H9 (cell line): Measurements from ENCODE around the gene RAB3B. TPM values are rescaled to one million over a fixed set of nuclear protein-coding genes. Genes with fewer than 3 reads are reported as not detected.

Experiments used
- DNase-seq: peaks from one replicate; pipeline ENCODE4 v3.0.0-alpha.2; 2017
- H2AFZ ChIP-seq: one replicate; pipeline ENCODE4 v1.6.1; 2013; ENCODE audit warnings: mild to moderate bottlenecking, low read length, control low read depth, moderate library complexity
- H2AK5ac ChIP-seq: 2 replicates; pipeline ENCODE4 v1.6.1; 2013; ENCODE audit warnings: low read length, control low read depth, mixed read lengths; ENCODE audit not compliant: insufficient read length
- H2BK120ac ChIP-seq: one replicate; pipeline ENCODE4 v1.6.1; 2013; ENCODE audit warnings: low read depth, mild to moderate bottlenecking, low read length, control low read depth, inconsistent platforms; ENCODE audit not compliant: poor library complexity, severe bottlenecking
- H2BK12ac ChIP-seq: 2 replicates; pipeline ENCODE4 v1.6.1; 2013; ENCODE audit warnings: low read length, control low read depth, mixed read lengths, low read depth; ENCODE audit not compliant: insufficient read length
- H2BK15ac ChIP-seq: 2 replicates; pipeline ENCODE4 v1.6.1; 2013; ENCODE audit warnings: low read depth, low read length, control low read depth
- H2BK20ac ChIP-seq: one replicate; pipeline ENCODE4 v1.6.1; 2013; ENCODE audit warnings: low read depth, mild to moderate bottlenecking, low read length, control low read depth, inconsistent platforms; ENCODE audit not compliant: poor library complexity, severe bottlenecking
- H2BK5ac ChIP-seq: 2 replicates; pipeline ENCODE4 v1.6.1; 2013; ENCODE audit warnings: low read length, control low read depth, mixed read lengths; ENCODE audit not compliant: insufficient read length
- H3K14ac ChIP-seq: 2 replicates; pipeline ENCODE4 v1.6.1; 2013; ENCODE audit warnings: low read length, control low read depth; ENCODE audit not compliant: insufficient read depth
- H3K18ac ChIP-seq: 2 replicates; pipeline ENCODE4 v1.6.1; 2013; ENCODE audit warnings: low read depth, mild to moderate bottlenecking, mixed read lengths, low read length, control low read depth; ENCODE audit not compliant: insufficient read length
- H3K23ac ChIP-seq: 2 replicates; pipeline ENCODE4 v1.6.1; 2013; ENCODE audit warnings: low read length, control low read depth, mixed read lengths, low read depth; ENCODE audit not compliant: insufficient read length
- H3K23me2 ChIP-seq: 2 replicates; pipeline ENCODE4 v1.6.1; 2013; ENCODE audit warnings: low read depth, mild to moderate bottlenecking, mixed read lengths, low read length, control low read depth; ENCODE audit not compliant: insufficient read length, poor library complexity, severe bottlenecking
- H3K27ac ChIP-seq: 2 replicates; pipeline ENCODE4 v1.5.1; 2013; ENCODE audit warnings: low read length, control low read depth, mixed read lengths, low read depth; ENCODE audit not compliant: insufficient read length
- H3K27me3 ChIP-seq: 2 replicates; pipeline ENCODE4 v1.6.1; 2013; ENCODE audit warnings: low read length, control low read depth, inconsistent platforms; ENCODE audit not compliant: insufficient read depth
- H3K4ac ChIP-seq: 2 replicates; pipeline ENCODE4 v1.6.1; 2013; ENCODE audit warnings: low read depth, mild to moderate bottlenecking, control low read depth, inconsistent platforms, low read length, moderate library complexity
- H3K4me1 ChIP-seq: 2 replicates; pipeline ENCODE4 v1.6.1; 2013; ENCODE audit warnings: low read length, control low read depth, inconsistent platforms; ENCODE audit not compliant: insufficient read depth
- H3K4me2 ChIP-seq: 2 replicates; pipeline ENCODE4 v1.6.1; 2013; ENCODE audit warnings: low read length, control low read depth, mixed read lengths; ENCODE audit not compliant: insufficient read length, insufficient read depth
- H3K56ac ChIP-seq: 2 replicates; pipeline ENCODE4 v1.6.1; 2013; ENCODE audit warnings: low read depth, mild to moderate bottlenecking, mixed read lengths, low read length, control low read depth; ENCODE audit not compliant: insufficient read length
- H3K79me1 ChIP-seq: 2 replicates; pipeline ENCODE4 v1.6.1; 2013; ENCODE audit warnings: low read depth, mild to moderate bottlenecking, moderate library complexity, low read length, control low read depth, inconsistent platforms; ENCODE audit not compliant: insufficient read depth, poor library complexity, severe bottlenecking
- H3K79me2 ChIP-seq: 2 replicates; pipeline ENCODE4 v1.6.1; 2013; ENCODE audit warnings: low read length, control low read depth, inconsistent platforms; ENCODE audit not compliant: insufficient read depth
- H3K9ac ChIP-seq: 2 replicates; pipeline ENCODE4 v1.6.1; 2013; ENCODE audit warnings: low read length, control low read depth, mixed read lengths; ENCODE audit not compliant: insufficient read length; ENCODE audit errors: extremely low read depth
- H3K9me3 ChIP-seq: one replicate; pipeline ENCODE4 v1.6.1; 2013; ENCODE audit warnings: low read depth, low read length, inconsistent platforms; ENCODE audit not compliant: control insufficient read depth
- H3T11ph ChIP-seq: one replicate; pipeline ENCODE4 v1.6.1; 2013; ENCODE audit warnings: mild to moderate bottlenecking, low read length, control low read depth, inconsistent platforms
- H4K20me1 ChIP-seq: one replicate; pipeline ENCODE4 v1.6.1; 2013; ENCODE audit not compliant: control insufficient read depth, insufficient read length, insufficient read depth
- H4K5ac ChIP-seq: 2 replicates; pipeline ENCODE4 v1.6.1; 2013; ENCODE audit warnings: low read depth, mild to moderate bottlenecking, mixed read lengths, low read length, control low read depth; ENCODE audit not compliant: insufficient read length
- H4K8ac ChIP-seq: replicated peaks from 2 replicates; pipeline ENCODE4 v1.6.1; 2013; ENCODE audit warnings: low read length, control low read depth, mixed read lengths, low read depth; ENCODE audit not compliant: insufficient read length
- H4K91ac ChIP-seq: 2 replicates; pipeline ENCODE4 v1.6.1; 2013; ENCODE audit warnings: low read depth, mild to moderate bottlenecking, moderate library complexity, mixed read lengths, low read length, control low read depth; ENCODE audit not compliant: insufficient read length
- H3K27ac Mint-ChIP-seq, 3 experiments: 2 replicates in 2 of 3; 3 replicates in 1 of 3; pipeline ENCODE4 v1.8.0; 2020 to 2021; ENCODE audit warnings: mixed read lengths in 3 of 3, mild to moderate bottlenecking in 1 of 3, moderate library complexity in 1 of 3
- H3K27me3 Mint-ChIP-seq: 2 replicates; pipeline ENCODE4 v1.8.0; 2021; ENCODE audit warnings: low read depth, mild to moderate bottlenecking, moderate library complexity, mixed read lengths
- H3K36me3 Mint-ChIP-seq, 3 experiments: 2 replicates in 2 of 3; 3 replicates in 1 of 3; pipeline ENCODE4 v1.8.0; 2020 to 2021; ENCODE audit warnings: low read depth in 3 of 3, mixed read lengths in 3 of 3; ENCODE audit not compliant: insufficient read depth in 1 of 3
- H3K4me1 Mint-ChIP-seq, 2 experiments: 2 replicates each; pipeline ENCODE4 v1.8.0; 2020; ENCODE audit warnings: mixed read lengths in 2 of 2
- H3K4me3 Mint-ChIP-seq, 2 experiments: 2 replicates in 1 of 2; 3 replicates in 1 of 2; pipeline ENCODE4 v1.8.0; 2020 to 2021; ENCODE audit warnings: mild to moderate bottlenecking in 2 of 2, mixed read lengths in 2 of 2, moderate library complexity in 1 of 2
- H3K9me3 Mint-ChIP-seq, 2 experiments: 2 replicates in 1 of 2; 3 replicates in 1 of 2; pipeline ENCODE4 v1.8.0; 2020; ENCODE audit warnings: mild to moderate bottlenecking in 2 of 2, mixed read lengths in 2 of 2, moderate library complexity in 1 of 2
- CTCF ChIP-seq: fragments of 200-600 bp; sonication (generic); conservative IDR thresholded peaks from 3 replicates; pipeline ENCODE4 v1.8.0; 2021; ENCODE audit warnings: antibody characterized with exemption, mild to moderate bottlenecking
- WGBS: extraction: QIAGEN DNeasy Blood & Tissue Kit; methylation state at CpG from one replicate; pipeline ENCODE4 v1.1.7; 2013; ENCODE audit warnings: missing lambda C conversion rate, low lambda C conversion rate, mixed read lengths; ENCODE audit not compliant: insufficient read length; ENCODE audit errors: extremely low coverage; 5-methylcytosine and 5-hydroxymethylcytosine counted together
- total RNA-seq: library from RNA; stranded (reverse); gene quantifications from 2 replicates; pipeline ENCODE4 v1.2.1, GENCODE V29; 2021

The RAB3B gene
- total RNA-seq, 1 experiment from 2014 or later, result 30.6 TPM

DNA sequence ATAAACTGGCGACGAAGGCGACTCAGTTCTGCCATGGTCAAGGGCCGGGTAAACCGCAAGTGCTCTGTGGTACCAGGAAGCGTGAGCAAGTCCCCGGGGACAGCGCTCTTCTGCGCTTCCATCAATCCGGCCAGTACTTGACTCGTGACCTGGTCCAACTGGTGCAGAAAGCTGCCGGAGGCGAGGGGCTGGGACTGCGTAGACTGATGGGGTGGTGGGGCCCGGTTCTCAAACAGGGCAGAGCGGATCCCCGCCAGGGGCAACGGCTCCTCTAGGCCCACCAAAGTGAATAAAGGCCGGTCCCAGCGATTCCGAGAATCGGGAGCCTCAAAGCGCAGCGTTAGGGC, 42.3 kb upstream of the RAB3B start:
- Histone ChIP-seq H4K20me1 (no peaks in the 10 kb centered on the region), H3K4ac (no peak overlapping the region), H3K79me2 (peaks cover 4% of the 10 kb centered on the region; the same call in 1 of the 2 replicates), H3K27ac (no peak overlapping the region), H3T11ph (no peak overlapping the region), H2BK120ac (no peak overlapping the region), H2BK15ac (no peak overlapping the region), H2BK20ac (no peak overlapping the region), H4K8ac (no peak overlapping the region), H3K14ac (peak overlapping the region; percentile 96; the same call in 1 of the 2 replicates), H3K18ac (peak overlapping the region; percentile 27), H3K27me3 (no peaks in the 10 kb centered on the region), H2AFZ (no peak overlapping the region), H3K9ac (peak overlapping the region; percentile 89), H3K4me2 (peak overlapping the region; percentile 75), H3K9me3 (no peaks in the 10 kb centered on the region), H3K23me2 (peaks cover 10% of the 10 kb centered on the region), H2BK5ac (no peak overlapping the region), H4K5ac (no peak overlapping the region), H3K23ac (no peak overlapping the region), H3K56ac (no peak overlapping the region), H4K91ac (no peak overlapping the region), H2AK5ac (no peak overlapping the region), H3K79me1 (no peaks in the 10 kb centered on the region), H3K4me1 (peaks cover 2% of the 10 kb centered on the region; the same call in 1 of the 2 replicates), H2BK12ac (no peak overlapping the region)
- peak; percentile 52 for DNase-seq
- Mint-ChIP-seq H3K27ac (peak overlapping the region in 2 of 3 experiments; percentile 52 to 96; a peak in 2 of 7 replicates), H3K4me1 (peaks cover 21 to 22% of the 10 kb centered on the region in 2 experiments), H3K4me3 (peak overlapping the region; percentile 90 to 91), H3K27me3 (no peaks in the 10 kb centered on the region; the same call in 1 of the 2 replicates), H3K9me3 (no peaks in the 10 kb centered on the region), H3K36me3 (peaks cover 2 to 44% (median 27%) of the 10 kb centered on the region in 3 experiments; a peak in 5 of 7 replicates)
- no peak for TF ChIP-seq CTCF
- no CpG with 5 or more reads among the region's 24 CpGs for WGBS
